Myocyte (in vitro differentiated cells): ENCODE results near the gene TUG1. TPM values are rescaled to one million over a fixed set of nuclear protein-coding genes. Genes with fewer than 3 reads are reported as not detected.

Experiments used
- DNase-seq: peaks from one replicate; pipeline ENCODE4 v3.0.0-alpha.2; 2012; ENCODE audit warnings: low read depth
- polyA plus RNA-seq: library from polyadenylated mRNA; unstranded; fragments of >200 nt; gene quantifications from one replicate; pipeline ENCODE4 v1.2.1, GENCODE V29; 2012; ENCODE audit warnings: missing spikeins
- total RNA-seq: library from RNA; depleted of rRNA; stranded (reverse); fragments of >200 nt; gene quantifications from 2 replicates; pipeline ENCODE4 v1.2.3, GENCODE V29; 2014

TUG1 gene
- total RNA-seq, result 54.2 and 54.5 TPM in 2 replicates
- 35.6 TPM for polyA plus RNA-seq

- peak; percentile 99 for DNase-seq
Measured at GRCh38 chr22:30968924-30969531, at the start of gene TUG1. Gene TUG1, plus strand, starts transcription at chr22:30969265.

GRCh38 chr22:30919973-30920372, 49.1 kb upstream of the TUG1 start:
- DNase-seq, result no peak

- DNase-seq, result peak; percentile 76
Measured at GRCh38 chr22:30920407-30920806, 48.7 kb upstream of the TUG1 start.

DNA sequence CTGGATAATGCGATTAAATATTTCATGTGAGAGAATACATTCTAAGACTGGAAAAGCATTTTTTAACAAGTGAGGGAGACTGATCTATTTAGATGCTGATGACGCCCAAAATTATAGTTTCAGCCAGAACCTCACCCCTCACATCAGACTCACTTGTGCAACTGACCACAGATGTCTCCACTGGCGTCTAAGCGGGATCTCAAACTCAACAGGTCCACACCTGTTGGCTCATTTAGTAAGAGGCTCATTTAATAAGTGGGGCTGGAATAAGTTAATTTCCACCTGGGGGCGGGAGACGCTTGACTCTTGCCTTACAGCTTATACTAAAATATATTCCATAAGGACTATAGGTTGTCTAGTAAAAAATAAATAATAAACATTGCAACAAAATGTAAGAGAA, 48.0 kb upstream of the TUG1 start:
- peak; percentile 21 for DNase-seq

DNA sequence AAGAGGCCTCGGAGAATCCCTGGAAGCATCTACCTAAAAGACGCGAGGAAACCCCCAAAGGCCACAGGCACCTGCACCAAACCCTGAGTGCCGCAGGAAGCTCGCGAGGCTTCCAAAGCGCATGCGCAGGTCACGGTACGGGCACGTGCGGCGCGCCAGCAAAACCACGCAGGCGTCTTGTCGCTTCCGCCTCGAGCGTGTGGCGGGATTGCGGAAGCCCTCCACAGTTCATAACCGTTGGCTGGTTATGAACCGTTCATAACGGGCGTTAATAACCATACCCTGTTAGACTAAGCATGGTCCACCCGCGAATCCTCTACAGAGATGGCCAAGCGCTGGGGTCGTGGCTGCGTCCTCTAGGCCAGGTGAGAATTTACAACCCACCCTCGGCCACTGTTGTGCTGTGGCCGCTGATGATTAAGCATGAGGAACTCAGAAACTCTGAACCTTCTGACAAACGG, 46.9 kb upstream of the TUG1 start:
- DNase-seq, result no peak

DNA sequence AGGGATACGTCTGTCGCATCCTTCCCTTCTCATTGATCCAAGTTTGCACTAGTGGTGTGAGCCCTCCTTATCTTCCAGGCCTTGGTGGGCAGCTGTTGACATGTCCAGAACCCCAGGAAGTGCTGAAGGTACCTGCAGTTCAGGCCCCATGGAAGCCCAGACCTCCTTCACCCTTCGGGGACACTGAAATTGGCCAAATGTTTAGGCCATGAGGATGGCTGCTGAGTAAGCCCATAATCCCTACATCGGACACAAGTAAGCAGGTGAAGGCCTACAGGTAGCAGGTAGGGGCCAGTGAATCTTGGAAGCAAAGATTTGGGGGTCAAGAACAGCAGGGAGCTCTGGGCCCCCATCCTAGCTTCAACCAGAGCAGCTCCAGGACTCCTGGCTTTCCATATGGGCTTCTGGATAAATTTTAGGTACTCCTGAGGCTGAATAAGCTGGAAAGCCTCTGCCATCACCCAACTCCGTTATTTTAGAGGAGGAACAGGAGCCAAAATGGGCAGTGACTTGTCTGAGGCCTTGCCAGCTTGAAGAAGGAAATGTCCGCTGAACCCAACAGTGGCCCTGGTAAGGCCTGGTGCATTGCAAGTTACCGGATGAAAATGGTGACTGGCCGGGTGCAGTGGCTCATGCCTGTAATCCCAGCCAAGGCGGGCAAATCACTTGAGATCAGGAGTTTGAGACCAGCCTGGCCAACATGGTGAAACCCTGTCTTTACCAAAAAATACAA, 45.7 kb upstream of the TUG1 start:
- no peak for DNase-seq

- no peak for DNase-seq
Measured at GRCh38 chr22:30925667-30926066, 43.4 kb upstream of the TUG1 start.

- no peak for DNase-seq
Measured at GRCh38 chr22:30926706-30927105, 42.4 kb upstream of the TUG1 start.

- no peak for DNase-seq
Measured at GRCh38 chr22:30927806-30928205, 41.3 kb upstream of the TUG1 start.

DNA sequence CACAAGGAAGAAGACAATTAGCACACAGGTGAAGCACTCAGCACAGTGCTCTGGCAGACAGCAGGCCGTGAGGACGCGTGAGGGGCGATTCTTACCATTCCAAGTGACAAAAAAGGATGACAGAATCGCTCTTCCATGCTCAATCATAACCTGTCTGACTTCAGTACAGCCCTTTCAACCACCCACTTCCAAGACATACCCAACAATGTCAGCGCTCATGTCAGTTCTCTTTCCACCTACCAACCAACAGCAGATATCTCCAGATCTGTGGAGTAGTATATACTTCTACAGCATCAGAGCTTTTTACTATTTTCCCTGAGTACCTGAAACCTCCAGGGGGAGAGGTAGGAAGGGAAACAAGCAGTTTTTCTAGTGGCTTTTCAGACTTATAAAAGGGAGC, 40.7 kb upstream of the TUG1 start:
- DNase-seq, result no peak

- DNase-seq, result peak; percentile 11
Measured at GRCh38 chr22:30930228-30930627, 38.8 kb upstream of the TUG1 start.

DNA sequence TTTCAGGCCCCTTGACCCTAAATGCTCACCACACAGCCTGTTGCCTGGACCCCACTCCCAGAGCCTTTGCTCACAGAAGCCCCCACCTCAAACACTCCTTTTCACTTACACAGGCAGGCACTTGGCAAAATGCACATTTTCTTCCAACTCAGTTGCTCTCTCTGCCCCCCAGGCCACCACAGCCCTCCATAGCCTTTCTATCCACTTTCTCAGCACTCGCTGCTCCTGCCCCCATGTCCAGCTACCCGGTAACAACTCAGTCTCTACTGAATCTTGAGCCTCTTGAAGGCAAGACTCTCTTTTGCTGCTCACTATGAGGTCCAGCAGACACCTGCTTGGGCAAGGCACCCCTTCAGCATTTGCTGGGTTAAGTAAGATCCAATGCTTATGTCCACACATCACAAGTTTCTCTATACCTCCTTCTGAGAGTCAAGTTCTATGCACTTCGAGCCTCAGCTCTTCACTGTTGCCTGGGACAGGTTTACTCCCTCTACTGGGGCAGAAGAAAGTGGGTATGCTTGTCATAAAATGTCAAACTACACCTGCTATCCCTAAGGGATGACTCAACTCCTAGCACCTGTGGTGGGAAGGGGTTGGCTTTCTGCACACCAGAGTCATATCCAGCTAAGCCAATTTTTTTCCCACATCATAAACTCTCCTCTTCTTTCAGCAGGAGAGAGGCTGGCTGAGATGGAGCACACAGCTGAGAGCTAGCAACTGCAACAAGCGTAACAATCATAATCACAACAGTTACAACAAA, 37.3 kb upstream of the TUG1 start:
- DNase-seq, result peak; percentile 78

GRCh38 chr22:30932661-30933060, 36.4 kb upstream of the TUG1 start:
- no peak for DNase-seq

DNA sequence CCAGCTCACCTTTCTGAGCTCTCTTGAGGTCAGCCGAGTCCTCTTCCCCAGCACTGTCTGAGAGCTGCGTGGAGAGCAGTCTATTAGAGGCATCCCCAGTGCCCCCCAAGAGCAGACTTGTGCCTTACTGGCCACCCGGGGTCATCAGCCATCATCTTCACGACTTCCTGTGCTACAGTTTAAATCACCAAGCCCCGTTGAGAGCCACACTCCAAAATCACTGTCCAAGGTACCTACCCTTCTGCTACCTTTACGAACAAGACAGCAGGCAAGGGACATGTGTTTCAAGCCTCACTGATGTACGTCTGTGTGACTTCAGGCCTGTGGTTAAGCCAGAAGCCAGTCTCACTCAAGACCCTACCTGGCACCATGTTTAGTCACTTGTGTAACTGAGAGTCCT, 35.6 kb upstream of the TUG1 start:
- DNase-seq, result peak; percentile 20

DNA sequence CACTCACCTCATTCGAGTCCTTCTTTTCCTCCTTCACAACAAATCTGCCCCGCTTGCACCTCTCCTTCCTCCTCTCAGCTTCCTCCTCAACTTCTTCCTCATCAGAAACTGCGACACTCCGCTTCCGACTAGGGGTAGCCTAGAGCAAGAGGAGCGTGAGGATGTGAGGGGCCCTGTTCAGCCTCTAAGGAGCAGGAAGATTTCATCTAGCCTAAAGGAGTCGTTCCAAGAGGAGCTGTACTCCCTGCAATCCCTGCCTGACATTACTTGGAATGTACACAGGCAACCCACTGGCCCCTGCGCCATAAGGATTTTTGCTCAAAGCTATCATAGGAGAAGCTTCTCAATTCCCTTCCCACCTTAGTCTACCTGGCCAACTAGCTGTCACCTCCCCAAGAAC, 35.0 kb upstream of the TUG1 start:
- DNase-seq, result no peak

- no peak for DNase-seq
Measured at GRCh38 chr22:30940685-30941362, 28.2 kb upstream of the TUG1 start.

- no peak for DNase-seq
Measured at GRCh38 chr22:30941363-30941740, 27.7 kb upstream of the TUG1 start.

GRCh38 chr22:30943368-30943767, 25.7 kb upstream of the TUG1 start:
- no peak for DNase-seq

DNA sequence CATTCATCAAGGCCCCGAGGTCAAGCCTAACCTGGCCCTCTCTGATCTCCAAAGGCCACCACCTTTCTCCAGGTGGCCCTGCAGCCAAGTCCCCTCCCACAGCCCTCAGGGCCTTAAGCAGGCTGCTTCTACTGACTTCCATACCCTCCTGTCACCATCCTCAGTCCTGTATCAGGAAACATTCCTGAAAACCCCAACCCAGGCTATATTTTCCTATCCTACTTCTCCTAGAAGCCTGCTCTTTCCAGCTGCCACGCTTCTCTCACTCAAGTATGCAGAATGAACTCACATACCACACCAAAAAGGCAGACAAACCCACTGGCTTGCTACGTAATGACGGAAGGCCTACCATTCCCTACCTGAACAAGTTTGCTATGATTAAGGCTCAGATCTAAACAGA, 24.1 kb upstream of the TUG1 start:
- no peak for DNase-seq

GRCh38 chr22:30945653-30946052, 23.4 kb upstream of the TUG1 start:
- no peak for DNase-seq

- DNase-seq, result no peak
Measured at GRCh38 chr22:30946354-30946753, 22.7 kb upstream of the TUG1 start.
